Esophagus squamous epithelium (tissue), 4 donors: Measurements from ENCODE around the gene MYO18B.

ENCODE experiments used
- CTCF ChIP-seq, 6 experiments: fragments of 450-650 bp in 4 of 6; fragments of 200-600 bp in 2 of 6; sonication (generic) in 2 of 6; IDR thresholded peaks; one replicate each; pipeline ENCODE4 v1.5.1; 2016 to 2019; ENCODE audit warnings: antibody characterized with exemption in 6 of 6, mild to moderate bottlenecking in 4 of 6, moderate library complexity in 4 of 6
- POLR2A ChIP-seq, 4 donors: fragments of 450-650 bp; IDR thresholded peaks; one replicate each; pipeline ENCODE4 v1.6.1; 2017; ENCODE audit warnings: antibody characterized with exemption in 4 of 4, mild to moderate bottlenecking in 4 of 4, moderate library complexity in 3 of 4

GRCh38 chr22:25962711-25963110 is 220.7 kb downstream of the MYO18B start:
- no peak for TF ChIP-seq POLR2A (IDR thresholded peaks at IDR 0.05)
- no peak for TF ChIP-seq CTCF (IDR thresholded peaks at IDR 0.05)
